IMR-90 (cell line): ENCODE results near the gene PNMA5. TPM values are rescaled to one million over a fixed set of nuclear protein-coding genes. Genes with fewer than 3 reads are reported as not detected.

Source experiments
- ATAC-seq: fragments of 200-7000 bp; cut with Tn5 transposase; 2 replicates; pipeline ENCODE4 v1.9.1; 2020; ENCODE audit warnings: low read depth, mild to moderate bottlenecking, moderate library complexity
- BruUV-seq: library from RNA; stranded (reverse); fragments of 400-500 nt; replicated peaks from 2 replicates; lab custom pipeline; 2021; lab: Mats Ljungman, UMichigan
- CTCF ChIA-PET: fragments of 300-600 bp; formaldehyde crosslinking; extraction: SDS; loops from one replicate; lab custom pipeline; 2021; ENCODE audit warnings: antibody characterized with exemption; lab: Yijun Ruan, JAX
- POLR2A ChIA-PET: fragments of 300-600 bp; sonication (Branson Sonifier 250); formaldehyde crosslinking; loops from one replicate; lab custom pipeline; 2022; ENCODE audit warnings: antibody characterized with exemption; ENCODE audit not compliant: unreplicated experiment; lab: Charles Lee
- DNase-seq: peaks from one replicate; pipeline ENCODE4 v3.0.0; 2013
- H2AFZ ChIP-seq: replicated peaks from 2 replicates; pipeline ENCODE3; 2013; ENCODE audit warnings: low read length, mild to moderate bottlenecking; ENCODE audit not compliant: poor library complexity
- H2AK5ac ChIP-seq: 2 replicates; pipeline ENCODE4 v1.6.1; 2013; ENCODE audit warnings: low read depth, low read length, inconsistent platforms
- H2AK9ac ChIP-seq: replicated peaks from 2 replicates; pipeline ENCODE3; 2013; ENCODE audit warnings: mild to moderate bottlenecking, low read depth, low read length, moderate library complexity; ENCODE audit not compliant: poor library complexity
- H2BK120ac ChIP-seq: 2 replicates; pipeline ENCODE4 v1.6.1; 2013; ENCODE audit warnings: low read depth, low read length, inconsistent platforms
- H2BK15ac ChIP-seq: 3 replicates; pipeline ENCODE4 v1.6.1; 2013; ENCODE audit warnings: low read depth, low read length, inconsistent platforms
- H2BK20ac ChIP-seq: 2 replicates; pipeline ENCODE4 v1.6.1; 2013; ENCODE audit warnings: low read depth, mild to moderate bottlenecking, inconsistent platforms, low read length, moderate library complexity
- H2BK5ac ChIP-seq: 2 replicates; pipeline ENCODE4 v1.6.1; 2013; ENCODE audit warnings: mild to moderate bottlenecking, low read depth, low read length, inconsistent platforms; ENCODE audit not compliant: poor library complexity, severe bottlenecking
- H3K14ac ChIP-seq: replicated peaks from 2 replicates; pipeline ENCODE4 v1.6.1; 2013; ENCODE audit warnings: low read depth, low read length, inconsistent platforms
- H3K18ac ChIP-seq: 2 replicates; pipeline ENCODE4 v1.6.1; 2013; ENCODE audit warnings: low read depth, low read length, control low read depth
- H3K23ac ChIP-seq: 2 replicates; pipeline ENCODE4 v1.6.1; 2013; ENCODE audit warnings: low read depth, low read length, inconsistent platforms
- H3K27ac ChIP-seq: 2 replicates; pipeline ENCODE4 v1.5.1; 2013; ENCODE audit warnings: mild to moderate bottlenecking, control low read depth, low read length; ENCODE audit not compliant: insufficient read depth
- H3K27me3 ChIP-seq: 2 replicates; pipeline ENCODE4 v1.6.1; 2013; ENCODE audit warnings: low read length; ENCODE audit not compliant: control insufficient read depth, insufficient read depth
- H3K36me3 ChIP-seq: 2 replicates; pipeline ENCODE4 v1.6.1; 2013; ENCODE audit warnings: low read length, mixed read lengths; ENCODE audit not compliant: control insufficient read depth, insufficient read depth
- H3K4ac ChIP-seq: 2 replicates; pipeline ENCODE4 v1.6.1; 2013; ENCODE audit warnings: low read depth, low read length, inconsistent platforms
- H3K4me1 ChIP-seq: 2 replicates; pipeline ENCODE4 v1.6.1; 2013; ENCODE audit warnings: low read length, mixed read lengths; ENCODE audit not compliant: control insufficient read depth, insufficient read depth
- H3K4me2 ChIP-seq: 2 replicates; pipeline ENCODE4 v1.6.1; 2013; ENCODE audit warnings: low read depth, mild to moderate bottlenecking, control low read depth, low read length, moderate library complexity
- H3K4me3 ChIP-seq: 2 replicates; pipeline ENCODE4 v1.5.1; 2013; ENCODE audit warnings: low read depth, mild to moderate bottlenecking, control low read depth, low read length, moderate library complexity; ENCODE audit not compliant: insufficient read depth
- H3K56ac ChIP-seq: 2 replicates; pipeline ENCODE4 v1.6.1; 2013; ENCODE audit warnings: low read length, inconsistent platforms; ENCODE audit not compliant: insufficient read depth; ENCODE audit errors: extremely low read depth
- H3K79me1 ChIP-seq, 2 experiments: 2 replicates each; pipeline ENCODE4 v1.6.1; 2013; ENCODE audit warnings: low read length in 2 of 2, inconsistent platforms in 1 of 2, low read depth in 1 of 2
- H3K9ac ChIP-seq: 2 replicates; pipeline ENCODE4 v1.6.1; 2013; ENCODE audit warnings: low read depth, low read length, control low read depth
- H3K9me1 ChIP-seq: 2 replicates; pipeline ENCODE4 v1.6.1; 2013; ENCODE audit warnings: low read length, inconsistent platforms; ENCODE audit not compliant: insufficient read depth
- H3K9me3 ChIP-seq: 2 replicates; pipeline ENCODE4 v1.6.1; 2013; ENCODE audit warnings: low read length; ENCODE audit not compliant: control insufficient read depth, insufficient read depth
- H4K20me1 ChIP-seq: 2 replicates; pipeline ENCODE4 v1.6.1; 2013; ENCODE audit warnings: low read length, inconsistent platforms; ENCODE audit not compliant: insufficient read depth
- H4K5ac ChIP-seq: 2 replicates; pipeline ENCODE4 v1.6.1; 2013; ENCODE audit warnings: mild to moderate bottlenecking, low read depth, low read length, control low read depth
- H4K8ac ChIP-seq, 2 experiments: 2 replicates each; pipeline ENCODE4 v1.6.1; 2013; ENCODE audit warnings: low read depth in 2 of 2, low read length in 2 of 2, control low read depth in 1 of 2, inconsistent platforms in 1 of 2
- H4K91ac ChIP-seq: 2 replicates; pipeline ENCODE4 v1.6.1; 2013; ENCODE audit warnings: low read depth, low read length, inconsistent platforms; ENCODE audit not compliant: insufficient read depth
- BHLHE40 ChIP-seq: fragments of 150-350 bp; IDR thresholded peaks from 2 replicates; pipeline ENCODE4 v1.6.1; 2016; ENCODE audit warnings: mild to moderate bottlenecking, low read depth, low read length
- CTCF ChIP-seq: conservative IDR thresholded peaks from 2 replicates; pipeline ENCODE4 v1.5.1; 2012; ENCODE audit warnings: mild to moderate bottlenecking, low read depth, low read length, improper control_type of control experiment
- MXI1 ChIP-seq: IDR thresholded peaks from 2 replicates; pipeline ENCODE4 v1.6.1; 2012; ENCODE audit warnings: low read depth, mild to moderate bottlenecking, low read length, moderate library complexity, borderline replicate concordance
- POLR2A ChIP-seq: IDR thresholded peaks from 2 replicates; pipeline ENCODE4 v1.6.1; 2012; ENCODE audit warnings: mild to moderate bottlenecking, low read depth, low read length
- RAD21 ChIP-seq: IDR thresholded peaks from 2 replicates; pipeline ENCODE4 v1.6.1; 2012; ENCODE audit warnings: low read length, improper control_type of control experiment
- SMC3 ChIP-seq: fragments of 150-350 bp; IDR thresholded peaks from 2 replicates; pipeline ENCODE4 v1.6.1; 2016; ENCODE audit warnings: low read depth, mild to moderate bottlenecking, antibody characterized with exemption, low read length, moderate library complexity
- WGBS, 2 experiments: methylation state at CpG; one replicate each; pipeline versions ENCODE4 v1.1.5 to v1.1.7; 2013; ENCODE audit warnings: missing lambda C conversion rate in 2 of 2; ENCODE audit not compliant: insufficient read length in 1 of 2; ENCODE audit errors: extremely low coverage in 2 of 2; 5-methylcytosine and 5-hydroxymethylcytosine counted together
- dilution Hi-C: fragments of 300-500 bp; cut with HindIII; formaldehyde crosslinking; loops from one replicate; pipeline ENCODE4 v1.14.3; 2018; ENCODE audit warnings: low sequenced_read_pairs; ENCODE audit not compliant: unreplicated experiment
- in situ Hi-C: fragments of 300-500 bp; cut with MboI; formaldehyde crosslinking; loops from 3 replicates; pipeline ENCODE4 v1.14.3; 2019; ENCODE audit warnings: low sequenced_read_pairs, inconsistent platforms, mixed read lengths
- intact Hi-C: fragments of 100-400 bp; cut with micrococcal nuclease; formaldehyde crosslinking; loops from 2 replicates; pipeline ENCODE4 v1.10.0; 2022
- polyA plus RNA-seq, 3 experiments: library from polyadenylated mRNA; depleted of rRNA; stranded (reverse); fragments of >200 nt; gene quantifications; 2 replicates each; pipeline ENCODE4 v1.2.3, GENCODE V29; 2012; ENCODE audit warnings: low replicate concordance in 1 of 3
- total RNA-seq: library from RNA; depleted of rRNA; stranded (reverse); fragments of >200 nt; gene quantifications from 2 replicates; pipeline ENCODE4 v1.2.3, GENCODE V29; 2012

Gene PNMA5
- total and polyA plus RNA-seq, 2 of the 4 experiments (the other 2 are of a cell fraction) = not detected

DNA sequence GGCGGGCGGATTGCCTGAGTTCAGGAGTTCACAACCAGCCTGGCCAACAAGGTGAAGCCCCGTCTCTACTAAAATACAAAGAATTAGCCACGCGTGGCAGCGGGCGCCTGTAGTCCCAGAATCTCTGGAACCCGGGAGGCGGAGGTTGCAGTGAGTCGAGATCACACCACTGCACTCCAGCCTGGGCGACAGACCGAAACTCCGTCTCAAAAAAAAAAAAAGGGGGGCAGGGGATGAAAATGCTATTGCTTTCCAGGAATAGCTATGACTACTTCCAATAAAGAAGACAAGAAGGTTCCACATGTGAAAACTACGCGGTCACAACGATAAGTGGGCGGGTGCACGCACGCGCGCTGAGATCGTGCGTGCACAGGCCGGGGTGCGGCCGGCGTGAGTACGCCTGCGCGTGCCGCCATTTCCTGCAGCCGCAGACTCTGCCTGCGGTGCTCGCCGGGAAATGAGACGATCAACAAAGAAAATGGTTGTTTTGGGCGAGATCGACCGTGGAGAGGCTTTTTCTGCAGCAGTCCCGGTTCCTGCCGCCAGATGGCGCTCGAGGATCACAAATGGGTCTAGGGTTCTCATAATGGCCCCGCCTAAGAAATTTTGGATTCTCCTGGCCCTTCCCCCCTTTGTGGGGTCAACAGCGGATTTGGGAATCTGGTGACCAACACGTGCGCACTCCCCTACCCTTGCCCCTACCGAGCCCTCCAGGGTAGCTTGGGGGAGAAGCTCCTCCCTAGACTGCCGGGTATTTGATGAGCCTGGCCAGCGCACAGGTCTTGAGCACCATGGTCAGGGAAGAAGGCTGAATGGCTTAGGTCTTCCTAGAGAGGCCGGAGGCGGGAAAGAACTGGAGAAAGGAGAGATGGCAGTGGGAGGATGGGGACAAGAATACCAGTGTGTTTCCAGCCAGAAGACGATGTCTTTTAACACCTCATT lies 35.1 kb downstream of the PNMA5 start:
- DNase-seq (peak; percentile 85), ATAC-seq (peak; percentile 99)
- Histone ChIP-seq H3K9me3 (no peaks in the 10 kb centered on the region), H4K91ac (peak overlapping the region; percentile 8; the same call in 1 of the 2 replicates), H2AFZ (peak overlapping the region; percentile 90), H2AK5ac (no peak overlapping the region), H3K9ac (no peak overlapping the region), H2BK120ac (no peak overlapping the region), H4K20me1 (no peaks in the 10 kb centered on the region), H2BK15ac (no peak overlapping the region), H3K27me3 (no peaks in the 10 kb centered on the region), H3K4me2 (peak overlapping the region; percentile 10; the same call in 1 of the 2 replicates), H3K4ac (no peak overlapping the region; the same call in none of the 2 replicates), H3K27ac (no peak overlapping the region), H2BK5ac (no peak overlapping the region), H3K18ac (no peak overlapping the region), H3K9me1 (no peaks in the 10 kb centered on the region), H3K4me1 (no peaks in the 10 kb centered on the region), H3K36me3 (no peaks in the 10 kb centered on the region), H3K79me1 (no peaks in the 10 kb centered on the region), H4K8ac (peak overlapping the region; percentile 86 to 90), H3K23ac (no peak overlapping the region), H2AK9ac (no peak overlapping the region), H3K56ac (no peak overlapping the region), H2BK20ac (no peak overlapping the region), H3K4me3 (peak overlapping the region; percentile 11), H4K5ac (peak overlapping the region; percentile 98), H3K14ac (no peak overlapping the region)
- in situ Hi-C loops = loop anchor here (25.0 kb wide), 3 partner anchors 704 to 1579 kb away; partner anchors contain the start of genes AVPR2, G6PD, IKBKG and PNCK
- ChIA-PET POLR2A (no interaction called here), CTCF (interaction anchor here (0.6 to 0.7 kb wide), 2 partner anchors 11 to 22 kb away, joined by 5 to 11 read pairs; no protein-coding TSS in a partner anchor)
- intact Hi-C loops = loop anchor here (1.0 to 10.0 kb wide), 3 partner anchors 539 to 1756 kb away; no protein-coding TSS in a partner anchor
- no TSS peak for BruUV-seq
- WGBS, 2 experiments = 22% methylated on average over 13 of the region's 53 CpGs; no CpG with 5 or more reads in 1 of the 2 experiments
- dilution Hi-C loops = no loop called here
- 0 out of 2 replicates have a peak, but pooled peaks have one; percentile 8 for TF ChIP-seq BHLHE40
- no peak for TF ChIP-seq POLR2A
- TF ChIP-seq RAD21 = peak; percentile 88
- 0 out of 2 replicates have a peak, but pooled peaks have one; percentile 35 for TF ChIP-seq MXI1
- peak; percentile 78 for TF ChIP-seq SMC3
- TF ChIP-seq CTCF = peak; percentile 88
